T-helper 1 cell treated with Interleukin-12 subunit alpha and Interleukin-12 subunit beta and Interleukin-4 antibody, amounts not matched to agents 30 ng/mL and 1 ng/mL, for 36 hours (primary cell): ENCODE measurements around the gene GLCE. TPM values are rescaled to one million over a fixed set of nuclear protein-coding genes. Genes with fewer than 3 reads are reported as not detected.
"Not testable (repeated sequence)": the region's sequence is repeated elsewhere in the genome, so short reads cannot be mapped to it uniquely, and the experiment has no call there.

ENCODE experiments used
- intact Hi-C: fragments of 100-400 bp; cut with micrococcal nuclease; formaldehyde crosslinking; loops from one replicate; pipeline ENCODE4 v1.15.1; 2024
- total RNA-seq: library from RNA; stranded (reverse); gene quantifications from 2 replicates; pipeline ENCODE4 v1.2.3, GENCODE V29; 2022

The GLCE gene
- total RNA-seq, 1 donor from 2014 or later = 2.6 TPM

DNA sequence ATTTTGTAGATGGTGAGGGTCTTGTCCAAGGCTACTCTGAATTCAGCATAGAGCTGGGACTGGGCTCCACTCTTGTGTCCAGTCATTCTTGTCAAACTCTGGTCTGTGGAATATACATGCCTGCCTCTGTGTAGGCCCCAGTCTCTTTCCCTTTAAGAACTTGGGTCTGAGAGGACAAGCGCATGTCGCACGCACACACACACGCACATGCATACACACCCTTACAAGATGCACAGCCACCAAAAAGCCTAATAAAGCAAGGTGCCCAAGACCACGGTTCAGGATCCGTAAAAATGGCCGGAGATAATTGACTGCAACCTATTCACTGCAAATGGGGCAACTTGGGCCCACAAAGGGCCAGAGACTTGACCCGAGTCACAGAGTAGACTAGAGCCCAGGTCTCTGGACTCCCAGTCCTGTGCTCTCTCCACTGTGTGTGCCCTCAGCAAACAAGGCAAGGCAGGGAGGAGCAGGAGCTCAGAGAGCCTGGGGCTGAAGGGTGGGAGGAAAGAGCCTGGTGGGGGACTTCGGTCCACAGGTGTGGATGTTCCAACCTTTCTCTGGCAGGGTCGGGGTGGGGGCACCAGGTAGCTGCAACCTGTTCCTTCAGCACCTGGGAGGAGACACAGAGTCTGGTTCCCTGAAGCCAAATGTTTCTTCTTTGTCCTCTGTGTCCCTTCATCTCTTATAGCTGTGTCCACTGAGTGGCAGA, 137.4 kb downstream of the GLCE start:
- intact Hi-C loops = no loop called here

GRCh38 chr15:69298354-69298696, 137.9 kb downstream of the GLCE start:
- intact Hi-C loops = no loop called here

DNA sequence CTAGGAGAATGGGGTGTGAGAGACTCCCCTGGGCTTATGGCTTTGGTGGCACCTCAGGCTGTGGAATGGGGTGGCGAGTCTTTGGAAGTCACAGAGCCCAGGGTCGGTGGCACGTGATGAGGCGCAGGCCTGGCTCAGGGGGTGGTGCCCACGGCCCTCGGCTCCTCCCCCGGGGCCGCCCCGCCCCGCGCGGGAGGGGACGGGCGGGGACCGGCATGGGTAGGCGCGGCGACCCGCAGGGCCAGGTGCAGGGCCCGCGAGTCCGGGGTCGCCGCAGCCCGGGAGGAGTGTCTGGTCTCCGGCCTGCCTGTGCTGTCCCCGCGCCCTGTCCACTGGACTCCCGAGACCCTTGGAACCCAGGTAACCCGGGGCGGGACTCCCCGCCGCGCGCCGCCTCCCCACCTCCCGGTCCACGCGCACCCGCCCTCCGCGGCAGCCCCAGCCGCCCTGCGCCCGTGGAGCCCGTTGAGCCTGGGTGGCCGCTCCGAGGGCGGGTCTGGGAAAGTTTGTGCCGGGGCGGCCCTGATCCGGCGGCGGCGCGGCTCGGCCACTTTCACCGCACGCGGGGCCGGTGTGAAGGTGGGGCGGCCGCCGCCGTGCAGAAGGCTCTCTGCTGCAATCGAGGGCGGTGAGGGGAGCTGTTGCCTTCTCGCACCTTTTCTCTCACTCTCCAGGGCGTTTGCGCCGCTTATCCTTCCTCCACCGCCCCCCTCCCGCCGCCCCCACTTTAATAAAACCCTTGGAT, 138.4 kb downstream of the GLCE start, which contains the start of gene PAQR5:
TSS of gene PAQR5 (plus strand) at position 216 of the 745 bp plus-strand sequence. CDS start 61,169 bp downstream, outside the sequence.
- intact Hi-C loops = no loop called here

GRCh38 chr15:69299451-69299886, 139.0 kb downstream of the GLCE start:
- intact Hi-C loops = no loop called here

- intact Hi-C loops = no loop called here
These were observed 139.6 kb downstream of the GLCE start for GRCh38 chr15:69299943-69300588.

- intact Hi-C loops = not testable (repeated sequence)
These were observed 140.7 kb downstream of the GLCE start for GRCh38 chr15:69301101-69301500.

DNA sequence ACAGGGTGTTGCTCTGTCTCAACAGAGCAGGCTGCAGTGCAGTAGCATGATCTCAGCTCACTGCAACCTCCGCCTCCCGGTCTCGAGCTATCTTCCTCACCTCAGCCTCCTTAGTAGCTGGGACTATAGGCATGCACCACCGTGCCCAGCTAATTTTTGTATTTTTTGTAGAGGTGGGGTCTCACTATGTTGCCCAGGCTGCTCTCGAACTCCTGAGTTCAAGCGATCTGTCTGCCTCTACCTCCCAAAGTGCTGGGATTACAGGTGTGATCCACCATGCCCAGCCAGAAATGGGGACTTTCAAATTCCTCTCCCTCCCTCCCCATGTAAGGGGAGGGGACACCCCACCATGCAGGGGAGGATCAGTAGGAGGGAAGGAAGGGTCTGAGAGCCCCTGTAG, 141.7 kb downstream of the GLCE start:
- intact Hi-C loops = not testable (repeated sequence)

GRCh38 chr15:69302929-69303328, 142.5 kb downstream of the GLCE start:
- intact Hi-C loops = no loop called here

DNA sequence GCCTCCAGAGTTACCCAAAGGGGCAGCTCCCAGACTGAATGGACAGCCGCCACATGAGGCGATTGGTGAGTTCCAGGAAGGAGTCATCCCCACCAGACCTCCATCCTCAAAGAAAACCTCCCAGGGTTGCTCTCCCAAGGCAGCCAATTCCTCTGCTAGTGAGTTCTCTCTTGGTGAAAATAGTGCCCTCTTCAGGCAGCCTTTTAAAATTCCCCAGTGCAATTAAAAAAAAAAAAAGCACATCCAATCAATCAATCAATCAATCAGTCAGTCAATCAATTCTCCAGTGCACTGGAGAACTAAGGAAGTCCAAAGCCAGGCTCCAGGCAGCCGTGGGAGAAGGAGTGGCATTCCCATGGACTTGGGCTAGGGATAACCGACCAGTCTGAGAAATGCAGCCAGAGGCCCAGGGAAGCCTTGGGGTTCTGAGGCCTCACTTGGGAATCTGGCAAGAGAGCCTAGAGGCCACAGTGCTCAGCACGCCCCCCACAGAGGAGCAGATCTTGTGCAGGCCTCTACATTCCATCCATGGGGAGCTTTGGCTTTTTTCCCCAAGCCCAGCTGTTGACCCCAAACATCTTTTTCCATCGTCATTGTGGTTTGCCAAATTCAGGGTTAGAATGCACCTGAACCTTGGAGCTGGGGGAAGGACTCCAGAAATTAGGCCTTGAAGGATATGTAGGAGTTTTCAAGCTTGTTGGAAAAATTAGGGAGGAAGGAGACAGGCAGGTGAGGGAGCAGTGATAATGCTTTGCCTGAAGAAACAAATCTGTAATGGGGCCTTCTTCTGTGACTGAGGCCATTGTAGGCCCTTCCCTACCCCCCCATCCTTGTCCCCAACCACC, 143.1 kb downstream of the GLCE start:
- intact Hi-C loops = no loop called here

GRCh38 chr15:69304182-69304545, 143.7 kb downstream of the GLCE start:
- intact Hi-C loops = no loop called here

DNA sequence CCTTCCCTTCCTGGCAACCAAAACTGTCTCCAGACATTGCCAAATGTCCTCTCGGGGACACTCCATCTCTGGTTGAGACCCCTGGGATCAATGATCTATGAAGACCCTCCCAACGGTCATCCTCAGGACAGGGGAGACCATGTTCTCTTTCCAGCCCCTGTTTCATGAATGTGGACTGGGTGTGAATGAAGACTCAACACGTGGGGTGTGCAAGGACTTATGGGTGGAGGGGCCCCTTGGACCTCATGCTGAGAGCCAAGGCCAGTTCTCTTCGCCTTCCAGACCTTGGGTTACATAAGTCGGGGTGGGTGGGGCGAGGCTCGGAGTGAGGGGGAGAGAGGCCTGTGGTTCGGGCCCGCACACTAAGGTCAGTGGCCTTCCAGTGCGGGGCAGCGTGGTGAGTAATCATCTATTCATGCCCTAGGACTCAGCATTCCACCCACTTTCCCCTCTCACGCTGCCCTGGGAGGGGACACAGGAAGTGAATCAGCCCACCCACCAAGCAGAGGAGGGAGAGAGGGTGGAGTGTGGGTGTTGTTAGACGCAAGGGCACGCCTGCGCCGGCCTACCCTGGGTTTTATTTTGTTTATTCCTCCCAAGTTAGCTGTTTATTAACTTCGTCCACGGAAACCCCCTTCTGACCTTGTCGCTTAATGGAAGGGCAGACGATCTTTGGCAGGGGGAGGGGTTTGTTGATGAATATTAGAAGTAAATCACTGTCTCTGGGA, 144.9 kb downstream of the GLCE start:
- intact Hi-C loops = no loop called here

- intact Hi-C loops = no loop called here
These were observed 145.6 kb downstream of the GLCE start for GRCh38 chr15:69305933-69306568.

DNA sequence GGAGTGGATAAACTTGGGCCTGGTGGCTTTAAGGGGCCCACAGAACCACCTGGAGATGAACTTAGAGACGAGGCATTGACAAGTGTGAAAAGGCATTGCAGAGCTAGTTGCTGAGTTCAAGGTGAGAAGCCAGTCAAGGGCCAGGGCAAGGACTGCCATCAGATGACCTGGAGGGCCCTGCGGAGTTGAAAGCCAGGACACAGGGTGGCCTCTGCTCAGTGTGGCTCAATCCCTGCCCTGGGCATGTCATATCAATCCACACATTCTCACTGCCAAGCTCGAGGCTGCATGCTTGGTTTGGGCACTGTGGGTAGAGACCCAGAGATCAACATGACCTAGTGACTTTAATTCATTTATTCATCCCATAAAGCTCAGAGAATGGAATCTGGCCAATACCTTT, 147.5 kb downstream of the GLCE start:
- intact Hi-C loops = no loop called here

DNA sequence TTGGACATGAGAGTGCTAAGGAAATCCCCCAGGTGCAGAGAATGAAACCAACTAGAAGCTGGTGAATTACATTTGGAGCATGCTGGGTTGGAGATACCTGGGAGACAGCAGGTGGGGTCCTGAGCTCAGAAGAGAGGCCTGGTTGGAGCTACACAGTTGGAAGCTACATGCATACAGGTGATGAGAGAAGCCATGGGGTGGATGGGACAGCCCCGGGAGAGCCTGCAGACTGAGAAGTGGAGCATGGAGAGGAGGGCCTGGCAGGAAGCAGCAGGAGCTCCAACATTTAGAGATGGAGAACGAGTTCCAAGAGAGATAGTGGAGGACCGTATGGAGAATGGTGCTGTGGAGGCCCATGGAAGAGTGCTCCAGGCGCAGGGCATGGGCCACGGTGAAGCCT, 148.5 kb downstream of the GLCE start:
- intact Hi-C loops = no loop called here

DNA sequence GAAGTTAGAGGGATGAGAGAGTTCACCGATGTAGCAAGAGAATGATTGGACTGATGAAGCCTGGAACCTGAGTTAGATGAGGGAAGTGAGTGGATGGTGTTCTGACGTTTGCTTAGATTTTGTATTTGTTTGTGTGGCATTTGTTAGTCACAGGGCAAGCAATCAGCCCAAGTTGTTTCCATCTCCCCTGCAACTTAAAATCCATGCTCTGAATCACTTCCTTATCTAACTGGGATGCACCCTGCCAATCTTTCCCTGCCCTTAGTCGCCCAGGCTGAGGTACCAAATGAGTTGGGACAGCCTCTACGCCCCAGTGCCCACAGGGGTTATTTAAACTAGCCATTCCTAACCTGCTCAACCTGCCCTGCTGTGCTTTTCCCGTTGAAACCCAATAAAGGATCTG, 150.9 kb downstream of the GLCE start:
- intact Hi-C loops = no loop called here

DNA sequence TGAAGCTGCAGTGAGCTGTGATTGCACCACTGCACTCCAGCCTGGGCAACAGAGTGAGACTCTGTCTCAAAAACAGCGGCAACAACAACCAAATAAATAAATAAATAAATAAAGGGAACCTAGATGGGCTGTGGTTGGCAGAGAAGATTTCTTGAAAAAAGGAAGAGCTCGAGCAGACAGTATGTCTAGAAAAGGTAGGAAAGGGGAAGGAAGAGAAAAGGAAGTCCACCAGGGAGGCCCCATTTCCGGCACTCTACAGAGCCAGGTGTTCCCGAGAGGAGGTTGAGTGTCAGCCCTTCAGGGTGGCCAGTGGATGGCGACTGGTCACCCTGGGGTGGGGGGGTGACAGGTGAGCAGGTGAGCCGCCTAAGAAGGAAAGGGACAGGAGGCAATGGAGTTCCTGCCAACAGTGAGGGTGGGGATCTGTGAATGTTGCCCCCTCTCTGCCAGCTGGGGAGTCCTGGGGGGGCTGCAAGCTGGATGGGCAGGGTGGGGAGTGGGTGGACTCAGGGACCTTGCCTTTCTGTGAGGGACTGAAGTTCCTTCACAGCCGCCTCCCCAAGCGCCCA, 153.1 kb downstream of the GLCE start:
- intact Hi-C loops = no loop called here

DNA sequence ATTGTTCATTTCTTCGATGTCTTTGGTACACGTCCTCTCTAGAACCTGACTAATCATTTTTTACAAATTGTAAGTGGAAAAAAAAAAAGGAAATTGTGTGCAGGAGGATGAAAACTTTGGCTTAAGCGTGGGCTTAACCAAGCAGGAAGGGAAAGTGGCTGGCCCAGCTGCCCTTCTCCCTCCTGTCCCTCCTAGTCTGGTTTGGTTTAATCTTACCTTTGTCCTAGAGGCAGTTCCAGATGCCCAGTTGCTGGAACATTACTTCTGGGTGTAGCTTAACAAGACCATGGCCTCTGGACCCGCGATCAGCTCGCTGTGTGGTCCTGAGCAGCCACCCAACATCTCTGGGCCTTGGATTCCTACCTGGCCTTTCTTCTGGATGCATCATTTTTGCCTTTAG, 153.7 kb downstream of the GLCE start:
- intact Hi-C loops = no loop called here

- intact Hi-C loops = no loop called here
These were observed 154.3 kb downstream of the GLCE start for GRCh38 chr15:69314736-69315135.

DNA sequence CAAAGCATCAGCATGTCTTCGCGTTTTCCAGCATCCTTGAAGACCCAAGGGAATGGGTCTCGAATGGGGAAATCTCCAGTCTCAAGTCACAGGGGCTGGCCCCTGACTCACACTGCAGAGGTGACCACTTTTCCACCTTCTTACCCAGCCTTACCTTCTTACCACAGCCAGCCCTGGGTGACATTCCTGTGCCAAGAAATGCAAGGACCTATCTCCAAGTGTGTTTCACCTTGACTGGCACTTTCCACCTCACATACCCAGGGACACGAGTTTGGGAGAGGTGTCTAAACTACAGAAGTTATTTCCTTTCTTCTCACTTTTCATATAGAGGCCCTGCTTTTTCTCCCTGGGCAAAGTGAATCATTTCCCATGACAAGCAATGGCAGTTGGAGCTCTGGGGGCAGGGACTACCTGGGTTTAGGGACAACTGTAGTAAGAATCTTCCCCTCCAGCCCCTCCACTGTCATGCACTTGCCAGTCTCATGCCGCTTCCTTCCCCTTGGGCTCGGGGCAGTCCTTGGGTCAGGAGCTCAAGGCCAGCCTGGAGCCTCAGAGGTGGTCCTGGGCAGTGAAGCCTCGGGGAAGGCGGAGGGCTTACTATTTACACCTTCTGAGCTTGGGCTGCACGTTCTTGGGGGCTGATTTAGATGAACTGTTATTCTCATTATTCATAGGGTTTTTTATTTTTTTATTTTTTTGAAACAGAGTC, 155.1 kb downstream of the GLCE start:
- intact Hi-C loops = no loop called here
